Inflammatory macrophage (primary cell): ENCODE results near the gene LZTFL1.

Experiments
- DNase-seq, 2 donors: peaks; one replicate each; pipeline ENCODE4 v3.0.0-alpha.2; 2020 to 2022
- total RNA-seq, 18 experiments: gene quantifications; one replicate each; lab custom pipeline; 2026; ENCODE audit warnings: mixed read lengths in 6 of 18, inconsistent platforms in 2 of 18; lab: John Stamatoyannopoulos, UW

The LZTFL1 gene
- 2.3 to 9.0 (median 5.4) reads per million in 18 experiments for total RNA-seq

DNA sequence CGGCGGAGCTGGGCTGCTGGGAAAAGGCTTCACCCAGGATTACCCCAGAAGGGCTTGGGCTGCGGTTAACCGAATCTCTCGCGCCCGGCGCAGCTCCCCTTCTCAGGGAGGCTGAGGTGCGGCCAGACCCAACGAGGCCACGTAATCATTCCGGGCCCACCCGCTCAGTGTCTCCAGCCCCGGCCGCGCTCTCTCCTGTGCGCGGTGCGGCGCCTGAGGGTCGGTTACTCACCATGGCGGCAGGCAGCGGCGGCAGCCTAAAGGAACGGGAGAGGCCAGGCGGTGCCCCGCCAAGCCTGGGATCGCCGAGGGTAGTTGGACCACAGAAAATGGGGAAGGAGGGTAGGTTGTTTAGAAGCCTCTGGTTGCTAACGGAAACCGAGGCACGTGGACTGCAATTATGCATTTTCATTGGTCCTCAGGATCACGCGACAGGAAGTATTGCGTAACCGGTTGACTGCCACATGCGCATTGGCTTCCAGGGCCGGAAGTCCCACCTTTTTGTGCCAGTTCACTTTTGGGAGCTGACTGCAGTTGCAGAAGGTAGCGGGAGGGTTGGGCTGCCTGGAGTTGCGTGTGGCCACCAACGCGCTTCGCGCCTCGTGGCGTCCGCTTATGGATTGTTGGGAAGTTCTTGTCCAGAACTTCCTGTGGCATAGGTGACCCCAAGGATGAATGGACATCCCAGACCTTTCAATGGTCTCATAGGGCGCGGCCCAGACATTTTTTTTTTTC, at the start of gene LZTFL1:
Gene LZTFL1, minus strand, starts transcription at position 363 of the 735 bp plus-strand sequence. Its CDS starts 128 bp downstream, at position 235.
- DNase-seq, result peak; percentile 99

DNA sequence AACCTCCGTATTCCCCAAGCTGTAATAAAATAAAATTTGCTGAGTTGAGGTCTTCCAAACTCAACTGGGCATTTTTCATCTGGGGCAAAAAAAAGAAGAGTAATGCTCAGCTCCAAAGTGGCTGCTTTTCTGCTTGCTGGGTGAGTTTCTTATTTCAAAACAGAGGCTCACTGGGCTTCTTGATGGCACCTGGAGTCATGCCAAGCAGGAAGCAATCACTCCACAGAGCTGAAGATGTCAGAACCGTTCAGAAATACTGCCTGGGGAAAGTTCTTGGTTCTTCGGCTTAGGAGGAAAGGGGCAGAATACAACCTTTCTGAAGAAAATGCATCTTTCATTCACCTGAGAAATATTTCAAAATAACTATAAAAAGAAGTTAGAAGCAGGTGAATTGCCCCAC, 48.5 kb upstream of the LZTFL1 start:
- no peak for DNase-seq

DNA sequence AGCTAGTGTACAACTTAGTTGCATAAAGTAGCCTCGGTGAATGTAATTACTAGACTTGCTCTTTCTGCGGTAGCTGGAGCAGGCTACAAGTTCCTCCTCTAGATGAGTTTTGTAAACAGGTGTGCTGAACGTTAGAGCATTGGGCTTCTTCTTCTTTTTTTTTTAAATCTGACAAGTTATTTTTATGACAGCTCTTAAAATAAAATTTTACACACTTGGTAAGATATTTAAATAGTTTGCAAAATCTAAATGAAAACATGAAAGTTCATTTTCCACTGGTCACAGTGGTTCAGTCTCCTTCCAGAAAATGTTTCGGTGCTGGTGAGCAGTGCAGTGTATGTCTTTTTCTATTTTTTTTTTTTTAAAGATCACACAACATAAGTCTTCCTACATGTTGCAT, 47.4 kb upstream of the LZTFL1 start:
- no peak for DNase-seq

DNA sequence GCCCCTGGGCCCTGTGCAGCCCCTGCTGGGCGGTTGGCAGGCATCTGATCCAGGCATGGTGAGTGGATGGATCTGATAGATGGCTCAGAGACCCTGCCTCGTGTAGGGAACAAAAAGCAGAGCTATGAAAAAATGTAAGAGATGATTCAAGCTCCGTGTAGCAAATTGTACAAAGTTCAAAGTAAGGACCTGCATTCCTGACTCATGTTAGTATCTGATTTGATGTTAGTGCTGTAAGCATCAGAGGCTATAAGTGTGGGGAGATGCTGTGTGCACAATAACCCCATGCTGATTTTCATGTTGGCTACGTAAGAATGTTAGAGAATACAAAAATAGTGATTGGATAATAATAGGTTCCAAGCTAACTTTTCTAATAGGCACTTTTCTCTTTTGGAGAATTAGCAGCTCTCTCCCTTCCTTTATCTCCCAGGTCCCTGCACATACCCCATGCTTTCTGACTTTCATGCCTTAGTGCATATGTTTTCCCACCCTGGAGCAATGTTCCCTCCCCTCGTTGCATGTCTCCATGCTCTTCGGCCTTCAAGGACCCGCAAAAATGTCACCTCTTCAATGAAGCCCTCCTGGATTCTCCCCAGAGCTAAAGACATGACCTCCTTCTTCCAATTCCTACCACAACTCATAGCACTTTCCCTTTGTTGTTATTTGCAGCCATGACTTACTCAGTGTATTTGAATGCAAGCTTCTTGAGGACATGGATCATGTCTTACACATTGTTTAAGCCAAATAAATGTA, 46.0 kb upstream of the LZTFL1 start:
- DNase-seq, result no peak

DNA sequence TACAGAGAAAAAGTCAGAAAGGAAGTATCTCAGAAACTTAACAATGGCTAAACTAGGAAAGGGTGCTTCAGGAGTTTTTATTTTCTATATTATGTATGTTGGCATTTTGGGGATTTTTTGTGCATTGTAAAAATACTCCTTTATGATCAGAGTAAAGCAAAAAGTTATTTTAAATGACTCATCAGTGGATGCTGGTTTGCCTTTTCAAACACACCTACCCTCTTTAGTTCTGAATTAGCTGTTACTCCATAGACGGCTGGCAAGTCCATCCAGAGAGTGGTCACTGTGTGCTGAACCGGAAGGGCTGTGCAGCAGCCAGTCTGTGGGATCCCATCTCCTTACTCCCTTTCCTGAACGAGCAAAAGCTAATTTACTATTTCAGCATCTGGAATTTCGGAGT, 45.4 kb upstream of the LZTFL1 start:
- DNase-seq, result no peak

- no peak for DNase-seq
Observed at GRCh38 chr3:45885979-45886705, 44.2 kb upstream of the LZTFL1 start, which contains the start of gene CCR9. Gene CCR9, plus strand, starts transcription at chr3:45886543. Its CDS starts 8,391 bp downstream, at chr3:45894934.

- peak in 1 of 2 donors; percentile 20 for DNase-seq
Observed at GRCh38 chr3:45884368-45885201, 42.7 kb upstream of the LZTFL1 start.

- no peak for DNase-seq
Observed at GRCh38 chr3:45881078-45882022, 39.4 kb upstream of the LZTFL1 start.

DNA sequence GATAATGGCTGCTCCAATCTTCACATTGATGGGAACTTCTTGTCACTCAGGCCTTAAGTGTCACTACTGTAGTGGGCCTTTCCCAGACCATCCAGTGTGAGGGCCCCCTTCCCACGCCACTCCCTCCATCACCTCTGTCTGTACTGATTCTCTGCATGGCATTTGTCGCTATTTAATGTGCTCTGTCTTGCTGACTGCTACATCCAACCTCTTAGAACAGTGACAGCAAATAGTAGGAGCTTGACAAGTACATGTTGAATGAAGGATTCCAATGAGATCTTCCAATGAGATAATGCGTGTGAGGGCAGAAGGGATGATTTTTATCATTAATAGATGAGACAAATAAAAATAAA, 38.8 kb upstream of the LZTFL1 start:
- no peak for DNase-seq

- no peak for DNase-seq
Observed at GRCh38 chr3:45878124-45878523, 36.2 kb upstream of the LZTFL1 start.

DNA sequence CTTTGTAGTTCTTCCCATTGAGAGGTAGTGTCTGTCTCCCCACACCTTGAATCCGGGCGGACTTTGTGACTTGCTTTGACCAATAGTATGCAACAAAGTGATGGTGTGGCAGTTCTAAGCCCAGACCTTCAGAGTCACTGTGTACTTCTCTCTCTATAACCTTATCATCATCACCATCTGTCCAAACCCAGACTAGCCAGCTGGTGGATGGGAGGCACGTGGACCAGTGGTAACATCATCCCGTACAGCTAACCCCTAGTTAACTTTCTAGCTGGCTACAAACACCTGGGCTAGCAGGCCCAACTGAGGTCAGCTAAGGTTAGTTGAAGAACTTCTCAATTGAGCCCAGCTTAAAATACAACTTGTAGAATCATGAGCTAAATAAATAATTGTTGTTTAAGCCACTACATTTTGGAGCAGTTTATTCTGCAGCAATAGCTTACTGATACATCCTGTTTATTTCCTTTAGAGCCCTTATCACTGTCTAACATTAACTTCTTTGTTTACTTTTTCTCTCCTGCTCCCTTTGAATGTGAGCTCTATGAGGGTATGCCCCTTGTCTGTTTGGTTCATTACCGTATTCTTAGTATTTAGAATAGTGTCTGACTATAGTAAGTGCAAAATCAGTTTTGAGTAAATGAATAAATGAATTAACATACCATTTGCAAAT, 32.9 kb upstream of the LZTFL1 start:
- no peak for DNase-seq

- DNase-seq, result no peak
Observed at GRCh38 chr3:45873638-45874037, 31.7 kb upstream of the LZTFL1 start.

DNA sequence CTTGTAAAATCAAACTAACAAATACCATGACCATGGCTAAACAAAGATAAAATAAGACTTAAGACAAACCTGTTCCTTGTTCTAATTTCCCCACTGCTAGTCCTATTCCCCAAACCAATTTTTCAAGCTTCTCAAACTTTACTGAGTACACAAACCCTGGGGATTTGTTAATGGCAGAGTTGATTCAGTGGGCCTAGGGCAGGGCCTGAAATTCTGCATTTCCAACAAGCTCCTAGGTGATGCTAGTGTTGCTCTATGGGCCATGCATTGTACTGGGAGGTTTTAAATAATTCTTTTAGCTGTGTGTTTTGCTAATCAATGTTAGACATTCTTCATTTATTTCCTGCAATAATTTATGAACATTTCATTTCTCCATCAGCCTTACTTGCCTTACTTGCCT, 31.1 kb upstream of the LZTFL1 start:
- no peak for DNase-seq

- no peak for DNase-seq
Observed at GRCh38 chr3:45872569-45872968, 30.6 kb upstream of the LZTFL1 start.

DNA sequence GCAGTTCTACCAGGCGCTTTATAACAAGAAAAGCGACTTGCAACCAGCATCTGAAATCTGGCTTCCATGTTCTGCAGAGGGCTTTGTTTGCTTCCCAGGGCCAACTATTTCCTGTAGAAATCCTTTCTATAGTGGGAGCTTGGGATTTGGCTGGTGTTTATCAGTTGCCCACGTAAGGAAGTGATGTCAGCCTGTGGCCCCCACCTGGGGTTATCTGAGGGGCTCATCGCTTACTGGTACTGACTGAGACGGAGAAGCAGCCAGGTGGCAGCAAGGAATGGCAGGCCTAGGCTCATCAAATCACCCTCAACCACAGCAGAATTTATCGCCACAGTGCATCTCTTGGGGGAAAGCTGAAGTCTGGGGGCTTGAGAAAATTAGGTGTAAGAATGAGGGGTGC, 29.9 kb upstream of the LZTFL1 start:
- no peak for DNase-seq

- DNase-seq, result no peak
Observed at GRCh38 chr3:45870099-45870498, 28.2 kb upstream of the LZTFL1 start.

GRCh38 chr3:45869638-45870037, 27.7 kb upstream of the LZTFL1 start:
- DNase-seq, result no peak

DNA sequence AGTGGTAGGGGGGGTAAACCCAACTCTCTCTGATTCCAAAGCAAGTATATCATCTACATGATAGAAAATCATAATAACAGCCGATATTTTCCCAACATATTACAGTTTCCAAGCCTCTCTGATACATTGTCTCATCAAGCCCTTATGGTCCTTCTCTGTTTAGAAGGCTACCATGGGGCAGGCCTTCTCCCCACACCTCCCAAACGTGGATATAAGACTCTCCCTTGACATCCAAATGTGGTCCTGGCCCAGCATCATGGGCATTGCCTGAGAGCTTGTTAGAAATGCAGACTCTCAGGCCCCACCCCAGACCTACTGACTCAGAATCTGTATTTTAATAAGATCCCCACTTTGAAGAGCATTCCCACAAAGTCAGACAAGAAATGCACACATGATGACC, 26.7 kb upstream of the LZTFL1 start:
- no peak for DNase-seq

DNA sequence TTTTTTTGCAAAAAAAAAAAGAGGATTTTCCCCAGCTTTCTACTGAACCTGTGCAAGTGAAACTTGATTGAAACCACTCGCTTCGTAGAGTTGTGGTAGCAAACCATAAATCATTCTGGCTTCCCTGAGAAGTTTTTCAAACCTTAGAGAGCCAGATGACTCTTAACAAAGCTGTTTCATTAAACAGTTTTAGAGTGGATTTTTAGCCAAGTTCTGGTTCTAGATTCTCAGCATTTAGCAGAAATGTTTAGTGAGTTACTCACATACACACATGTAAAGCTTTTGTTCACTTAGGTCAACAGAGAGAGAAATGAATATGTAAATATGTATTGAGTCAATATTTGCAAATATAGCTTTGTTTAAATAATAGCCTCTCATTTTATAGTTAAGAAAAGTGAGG, 26.3 kb upstream of the LZTFL1 start:
- no peak for DNase-seq

DNA sequence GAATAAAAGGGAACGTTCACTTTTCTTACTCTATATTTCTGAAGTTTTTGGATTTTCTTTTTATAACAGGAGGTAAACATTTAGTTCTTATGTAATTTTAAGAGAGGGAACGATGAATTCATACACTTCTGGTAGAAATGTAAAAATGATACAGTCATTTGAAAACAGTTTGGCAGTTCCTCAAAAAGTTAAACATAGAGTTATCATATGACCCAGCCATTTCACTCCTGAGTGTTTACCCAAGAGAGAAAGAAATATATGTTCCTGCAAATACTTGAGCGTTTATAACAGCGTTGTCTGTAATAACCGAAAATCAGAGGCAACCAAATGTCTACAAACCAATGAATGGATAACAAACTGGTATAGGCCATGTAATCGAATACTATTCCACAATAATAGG, 23.6 kb upstream of the LZTFL1 start:
- DNase-seq, result peak; percentile 3 to 45
